ENCODE results near the gene OR10Z1. TPM values are rescaled to one million over a fixed set of nuclear protein-coding genes. Genes with fewer than 3 reads are reported as not detected.

OR10Z1 gene
- polyA plus RNA-seq, 2 of the 4 experiments (the other 2 are of a cell fraction), result not detected

DNA sequence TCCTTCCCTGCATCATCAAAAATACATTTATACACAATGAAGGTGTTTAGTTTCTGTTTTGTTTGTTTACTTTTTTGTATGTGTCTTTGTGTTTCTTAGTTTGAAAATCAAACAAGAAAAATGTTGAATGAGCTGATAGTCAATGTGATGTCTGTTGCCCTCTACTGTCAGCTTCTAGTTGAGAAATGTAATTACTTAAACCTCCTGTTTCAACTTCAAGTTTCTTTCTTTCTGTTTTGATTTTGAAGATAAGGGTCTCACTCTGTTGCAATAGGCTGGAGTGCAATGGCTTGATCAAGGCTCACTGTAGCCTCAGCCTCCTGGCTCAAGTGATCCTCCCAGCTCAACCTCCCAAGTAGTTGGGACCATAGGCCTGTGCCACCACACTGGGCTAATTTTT, 44.0 kb downstream of the OR10Z1 start:
- DNase-seq (ENCODE audit: low read depth in 1 of 2, low spot score in 1 of 2) (no peak), ATAC-seq (no peak), FAIRE-seq (no peak)
- H3K4me3 ChIP-seq, result no peak overlapping the region
- TF ChIP-seq, protein P1, sequence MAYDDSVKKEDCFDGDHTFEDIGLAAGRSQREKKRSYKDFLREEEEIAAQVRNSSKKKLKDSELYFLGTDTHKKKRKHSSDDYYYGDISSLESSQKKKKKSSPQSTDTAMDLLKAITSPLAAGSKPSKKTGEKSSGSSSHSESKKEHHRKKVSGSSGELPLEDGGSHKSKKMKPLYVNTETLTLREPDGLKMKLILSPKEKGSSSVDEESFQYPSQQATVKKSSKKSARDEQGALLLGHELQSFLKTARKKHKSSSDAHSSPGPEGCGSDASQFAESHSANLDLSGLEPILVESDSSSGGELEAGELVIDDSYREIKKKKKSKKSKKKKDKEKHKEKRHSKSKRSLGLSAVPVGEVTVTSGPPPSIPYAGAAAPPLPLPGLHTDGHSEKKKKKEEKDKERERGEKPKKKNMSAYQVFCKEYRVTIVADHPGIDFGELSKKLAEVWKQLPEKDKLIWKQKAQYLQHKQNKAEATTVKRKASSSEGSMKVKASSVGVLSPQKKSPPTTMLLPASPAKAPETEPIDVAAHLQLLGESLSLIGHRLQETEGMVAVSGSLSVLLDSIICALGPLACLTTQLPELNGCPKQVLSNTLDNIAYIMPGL (CRISPR knock-in tag; IDR thresholded peaks at IDR 0.05; ENCODE audit: borderline replicate concordance), result no peak
- TF ChIP-seq HOXA7 (CRISPR knock-in tag; IDR thresholded peaks at IDR 0.05) (no peak), BHLHE40 (IDR thresholded peaks at IDR 0.05; ENCODE audit: low read depth, low read length) (no peak), BCL3 (IDR thresholded peaks at IDR 0.05) (no peak), ZFP36 (IDR thresholded peaks at IDR 0.05; ENCODE audit: borderline replicate concordance, partially characterized antibody) (no peak), POLR2AphosphoS2 (conservative IDR thresholded peaks at IDR 0.05; ENCODE audit: low read length) (no peak), FOSB (CRISPR knock-in tag; IDR thresholded peaks at IDR 0.05) (no peak), KDM1A (IDR thresholded peaks at IDR 0.05; ENCODE audit: low read depth) (no peak), RARB (CRISPR knock-in tag; IDR thresholded peaks at IDR 0.05) (no peak), NPAS2 (CRISPR knock-in tag; IDR thresholded peaks at IDR 0.05; ENCODE audit: borderline replicate concordance) (no peak), REST (IDR thresholded peaks at IDR 0.05) (no peak), ATOH8 (CRISPR knock-in tag; IDR thresholded peaks at IDR 0.05; ENCODE audit: low read depth) (no peak)
- TF ChIP-seq, protein P2, sequence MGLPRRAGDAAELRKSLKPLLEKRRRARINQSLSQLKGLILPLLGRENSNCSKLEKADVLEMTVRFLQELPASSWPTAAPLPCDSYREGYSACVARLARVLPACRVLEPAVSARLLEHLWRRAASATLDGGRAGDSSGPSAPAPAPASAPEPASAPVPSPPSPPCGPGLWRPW (IDR thresholded peaks at IDR 0.05), result no peak
- TF ChIP-seq, protein P3, sequence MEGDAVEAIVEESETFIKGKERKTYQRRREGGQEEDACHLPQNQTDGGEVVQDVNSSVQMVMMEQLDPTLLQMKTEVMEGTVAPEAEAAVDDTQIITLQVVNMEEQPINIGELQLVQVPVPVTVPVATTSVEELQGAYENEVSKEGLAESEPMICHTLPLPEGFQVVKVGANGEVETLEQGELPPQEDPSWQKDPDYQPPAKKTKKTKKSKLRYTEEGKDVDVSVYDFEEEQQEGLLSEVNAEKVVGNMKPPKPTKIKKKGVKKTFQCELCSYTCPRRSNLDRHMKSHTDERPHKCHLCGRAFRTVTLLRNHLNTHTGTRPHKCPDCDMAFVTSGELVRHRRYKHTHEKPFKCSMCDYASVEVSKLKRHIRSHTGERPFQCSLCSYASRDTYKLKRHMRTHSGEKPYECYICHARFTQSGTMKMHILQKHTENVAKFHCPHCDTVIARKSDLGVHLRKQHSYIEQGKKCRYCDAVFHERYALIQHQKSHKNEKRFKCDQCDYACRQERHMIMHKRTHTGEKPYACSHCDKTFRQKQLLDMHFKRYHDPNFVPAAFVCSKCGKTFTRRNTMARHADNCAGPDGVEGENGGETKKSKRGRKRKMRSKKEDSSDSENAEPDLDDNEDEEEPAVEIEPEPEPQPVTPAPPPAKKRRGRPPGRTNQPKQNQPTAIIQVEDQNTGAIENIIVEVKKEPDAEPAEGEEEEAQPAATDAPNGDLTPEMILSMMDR (IDR thresholded peaks at IDR 0.05), result no peak
- TF ChIP-seq, protein P4, sequence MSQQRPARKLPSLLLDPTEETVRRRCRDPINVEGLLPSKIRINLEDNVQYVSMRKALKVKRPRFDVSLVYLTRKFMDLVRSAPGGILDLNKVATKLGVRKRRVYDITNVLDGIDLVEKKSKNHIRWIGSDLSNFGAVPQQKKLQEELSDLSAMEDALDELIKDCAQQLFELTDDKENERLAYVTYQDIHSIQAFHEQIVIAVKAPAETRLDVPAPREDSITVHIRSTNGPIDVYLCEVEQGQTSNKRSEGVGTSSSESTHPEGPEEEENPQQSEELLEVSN (IDR thresholded peaks at IDR 0.05; ENCODE audit: borderline replicate concordance, low read depth), result no peak
- CTCF ChIA-PET, result no interaction called here
- no peak overlapping the region for H3K4me2 ChIP-seq
- H3K9me3 ChIP-seq, result no peaks in the 10 kb centered on the region
- POLR2A ChIA-PET, result no interaction called here
- H3K27ac ChIP-seq, result no peak overlapping the region
- H3K4me1 ChIP-seq, result no peaks in the 10 kb centered on the region
